A549 (cell line): Measurements from ENCODE around the gene SMURF1. TPM values are rescaled to one million over a fixed set of nuclear protein-coding genes. Genes with fewer than 3 reads are reported as not detected.

Source experiments
- ATAC-seq, 2 experiments: fragments of 200-7000 bp in 1 of 2; fragments of >200 bp in 1 of 2; cut with Nextera tagmentation in 1 of 2; cut with Tn5 transposase in 1 of 2; 3 replicates each; pipeline versions ENCODE4 v1.8.0 to v1.9.1; 2018 to 2020; ENCODE audit warnings: mild to moderate bottlenecking in 1 of 2, moderate library complexity in 1 of 2
- CTCF ChIA-PET: fragments of 300-600 bp; sonication (Branson Sonifier 250); formaldehyde crosslinking; extraction: SDS; loops from one replicate; lab custom pipeline; 2021; ENCODE audit warnings: antibody characterized with exemption, inconsistent platforms; lab: Yijun Ruan, JAX
- POLR2A ChIA-PET: fragments of 350-600 bp; formaldehyde crosslinking; extraction: SDS; loops from one replicate; lab custom pipeline; 2021; ENCODE audit warnings: antibody characterized with exemption, inconsistent platforms; lab: Yijun Ruan, JAX
- DNase-seq, 2 experiments: peaks; one replicate each; pipeline versions ENCODE4 v3.0.0 to v3.0.0-alpha.2; 2011 to 2016; ENCODE audit warnings: low read depth in 1 of 2, low spot score in 1 of 2
- FAIRE-seq: peaks from 2 replicates; lab custom pipeline; 2011; peaks lifted over from hg19 to GRCh38; lab: Jason Lieb, UNC
- H3K27ac ChIP-seq, 2 experiments: fragments of >200 bp; sonication (Bioruptor Twin); formaldehyde crosslinking; 3 replicates each; pipeline ENCODE4 v1.5.1; 2016 to 2017
- H3K4me1 ChIP-seq: fragments of >200 bp; sonication (Bioruptor Twin); formaldehyde crosslinking; 3 replicates; pipeline ENCODE4 v1.6.1; 2016
- H3K4me2 ChIP-seq: fragments of >200 bp; sonication (Bioruptor Twin); formaldehyde crosslinking; 3 replicates; pipeline ENCODE4 v1.6.1; 2016
- H3K4me3 ChIP-seq: fragments of >200 bp; sonication (Bioruptor Twin); formaldehyde crosslinking; 3 replicates; pipeline ENCODE4 v1.5.1; 2016
- H3K9me3 ChIP-seq: fragments of >200 bp; sonication (Bioruptor Twin); formaldehyde crosslinking; 3 replicates; pipeline ENCODE4 v1.6.1; 2016
- CEBPB ChIP-seq, 2 experiments: fragments of >200 bp in 1 of 2; sonication (Bioruptor Twin) in 1 of 2; formaldehyde crosslinking in 1 of 2; IDR thresholded peaks; 2 replicates each; pipeline ENCODE4 v1.6.1; 2012 to 2016
- CHD2 ChIP-seq: fragments of 150-350 bp; IDR thresholded peaks from 2 replicates; pipeline ENCODE4 v1.6.1; 2014; ENCODE audit warnings: low read length; ENCODE audit not compliant: partially characterized antibody
- CHD4 ChIP-seq: fragments of 200-600 bp; sonication (generic); IDR thresholded peaks from 2 replicates; pipeline ENCODE4 v1.6.1; 2016; ENCODE audit warnings: antibody characterized with exemption, mild to moderate bottlenecking, borderline replicate concordance
- EHF ChIP-seq: fragments of 250-450 bp; sonication (Bioruptor Pico); IDR thresholded peaks from 2 replicates; pipeline ENCODE4 v1.5.0; 2020; ENCODE audit warnings: mild to moderate bottlenecking
- FOSB ChIP-seq: fragments of 250-450 bp; sonication (Bioruptor Pico); IDR thresholded peaks from 2 replicates; pipeline ENCODE4 v1.5.0; 2020; ENCODE audit warnings: mild to moderate bottlenecking, moderate library complexity
- FOXS1 ChIP-seq: fragments of 250-450 bp; sonication (Bioruptor Pico); IDR thresholded peaks from 2 replicates; pipeline ENCODE4 v1.5.0; 2020; ENCODE audit warnings: mild to moderate bottlenecking, moderate library complexity
- GATA3 ChIP-seq: IDR thresholded peaks from 2 replicates; pipeline ENCODE4 v1.6.1; 2012; ENCODE audit warnings: borderline replicate concordance
- HDAC2 ChIP-seq: fragments of 200-600 bp; sonication (generic); IDR thresholded peaks from 2 replicates; pipeline ENCODE4 v1.6.1; 2016
- HOXB5 ChIP-seq: fragments of 250-450 bp; sonication (Bioruptor Pico); IDR thresholded peaks from 2 replicates; pipeline ENCODE4 v1.5.0; 2020; ENCODE audit warnings: mild to moderate bottlenecking, moderate library complexity
- JUN ChIP-seq, 2 experiments: fragments of >200 bp; sonication (Bioruptor Twin); formaldehyde crosslinking; IDR thresholded peaks; 2 replicates in 1 of 2; 3 replicates in 1 of 2; pipeline ENCODE4 v1.6.1; 2016 to 2017
- JUNB ChIP-seq: fragments of >200 bp; sonication (Bioruptor Twin); formaldehyde crosslinking; IDR thresholded peaks from 2 replicates; pipeline ENCODE4 v1.6.1; 2016
- KDM5A ChIP-seq: fragments of 200-600 bp; sonication (generic); IDR thresholded peaks from 2 replicates; pipeline ENCODE4 v1.6.1; 2016; ENCODE audit warnings: antibody characterized with exemption, mild to moderate bottlenecking
- MAFK ChIP-seq: fragments of 450-650 bp; IDR thresholded peaks from 2 replicates; pipeline ENCODE4 v1.6.1; 2014; ENCODE audit not compliant: partially characterized antibody
- MYC ChIP-seq: IDR thresholded peaks from 2 replicates; pipeline ENCODE4 v1.6.1; 2012; ENCODE audit warnings: mild to moderate bottlenecking, inconsistent platforms, low read length, improper control_type of control experiment, borderline replicate concordance
- NFE2L2 ChIP-seq: fragments of 150-350 bp; conservative IDR thresholded peaks from 2 replicates; pipeline ENCODE4 v1.6.1; 2014; ENCODE audit warnings: low read length
- RAD21 ChIP-seq, 2 experiments: fragments of >200 bp in 1 of 2; sonication (Bioruptor Twin) in 1 of 2; formaldehyde crosslinking in 1 of 2; IDR thresholded peaks in 1 of 2; conservative IDR thresholded peaks in 1 of 2; 2 replicates in 1 of 2; 3 replicates in 1 of 2; pipeline ENCODE4 v1.6.1; 2012 to 2018; ENCODE audit warnings: inconsistent platforms in 1 of 2
- RARB ChIP-seq: fragments of 250-450 bp; sonication (Bioruptor Pico); IDR thresholded peaks from 2 replicates; pipeline ENCODE4 v1.8.0; 2021; ENCODE audit warnings: mild to moderate bottlenecking, moderate library complexity
- RCOR1 ChIP-seq: fragments of 150-350 bp; IDR thresholded peaks from 2 replicates; pipeline ENCODE4 v1.6.1; 2014; ENCODE audit warnings: antibody characterized with exemption, low read length, low read depth
- RNF2 ChIP-seq: fragments of 200-600 bp; sonication (generic); IDR thresholded peaks from 2 replicates; pipeline ENCODE4 v1.6.1; 2016; ENCODE audit warnings: low read depth, mild to moderate bottlenecking, antibody characterized with exemption, moderate library complexity, borderline replicate concordance
- SMC3 ChIP-seq: fragments of >200 bp; sonication (Bioruptor Twin); formaldehyde crosslinking; IDR thresholded peaks from 3 replicates; pipeline ENCODE4 v1.6.1; 2018; ENCODE audit warnings: inconsistent platforms
- TFCP2L1 ChIP-seq: fragments of 250-450 bp; sonication (Bioruptor Pico); IDR thresholded peaks from 2 replicates; pipeline ENCODE4 v1.5.0; 2021; ENCODE audit warnings: mild to moderate bottlenecking
- TP53 ChIP-seq: fragments of 250-450 bp; sonication (Bioruptor Pico); IDR thresholded peaks from 2 replicates; pipeline ENCODE4 v1.5.0; 2021; ENCODE audit warnings: mild to moderate bottlenecking, moderate library complexity
- ZFP36 ChIP-seq: fragments of 450-650 bp; IDR thresholded peaks from 2 replicates; pipeline ENCODE4 v1.6.1; 2014; ENCODE audit warnings: borderline replicate concordance; ENCODE audit not compliant: partially characterized antibody
- ZSCAN20 ChIP-seq: fragments of 250-450 bp; sonication (Bioruptor Pico); IDR thresholded peaks from 2 replicates; pipeline ENCODE4 v1.8.0; 2022; ENCODE audit warnings: mild to moderate bottlenecking, moderate library complexity
- WGBS: methylation state at CpG from one replicate; pipeline ENCODE4 v1.1.6; 2017; ENCODE audit errors: missing lambda C conversion rate; 5-methylcytosine and 5-hydroxymethylcytosine counted together
- polyA plus RNA-seq, 4 experiments: library from polyadenylated mRNA; depleted of rRNA in 3 of 4; stranded (reverse); fragments of >200 nt; fragmentation: RNase III in 1 of 4; extraction: RNeasy Plus Mini Kit Qiagen cat#74134 plus additional on column Dnase treatment in 1 of 4; gene quantifications; 2 replicates in 3 of 4; 3 replicates in 1 of 4; pipeline ENCODE4 v1.2.3, GENCODE V29; 2011 to 2017
- TF ChIP-seq, protein P1 (sequence below): IDR thresholded peaks from 2 replicates; pipeline ENCODE4 v1.6.1; 2012; ENCODE audit warnings: low read depth, borderline replicate concordance
- TF ChIP-seq, protein P2 (sequence below): fragments of 250-450 bp; sonication (Bioruptor Pico); IDR thresholded peaks from 2 replicates; pipeline ENCODE4 v1.5.0; 2020; ENCODE audit warnings: low read depth, mild to moderate bottlenecking, moderate library complexity
- TF ChIP-seq, protein P3 (sequence below): fragments of >200 bp; sonication (Bioruptor Twin); formaldehyde crosslinking; IDR thresholded peaks from 3 replicates; pipeline ENCODE4 v1.6.1; 2016

SMURF1 gene
- polyA plus RNA-seq, 2 of the 4 experiments (the other 2 are of a cell fraction), result 13.8 to 22.1 TPM

DNA sequence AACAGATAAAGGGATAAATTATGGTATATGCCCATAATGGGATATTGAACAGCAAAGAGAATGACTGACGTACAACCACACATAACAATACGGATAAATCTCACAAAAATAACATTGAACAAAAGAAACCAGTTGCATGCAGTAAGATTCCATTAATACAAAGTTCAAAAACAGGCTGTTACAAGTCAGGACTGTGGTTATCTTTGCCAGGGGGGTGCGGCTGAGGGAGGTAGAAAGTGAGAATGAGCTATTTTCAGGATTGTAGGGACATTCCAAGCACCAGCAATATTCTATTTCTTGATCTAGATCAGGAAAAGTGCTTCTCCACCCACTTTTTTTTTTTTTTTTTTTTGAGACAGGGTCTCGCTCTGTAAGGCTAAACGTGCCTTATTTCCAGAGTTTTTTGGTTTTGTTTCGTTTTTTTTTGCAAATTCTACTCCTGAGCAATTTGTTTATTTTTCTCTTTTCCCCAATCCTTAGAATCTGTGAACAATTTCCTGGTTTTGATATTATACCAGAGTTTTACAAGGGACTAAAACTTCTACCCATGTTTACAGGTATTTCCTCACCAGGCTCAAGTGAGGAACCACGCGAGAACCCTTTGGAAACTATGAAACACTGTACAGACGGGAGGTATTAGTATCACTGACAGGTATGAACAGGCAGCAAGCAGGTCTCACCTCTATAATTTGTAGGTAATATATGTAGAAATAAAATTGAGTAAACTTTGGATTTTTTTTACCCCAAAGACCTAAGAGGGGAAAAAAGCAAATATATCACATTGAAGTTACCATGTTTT lies 9.9 kb downstream of the SMURF1 start:
- CTCF ChIA-PET, result interaction anchor here (2.1 kb wide), 1 partner anchor 179 kb away, joined by 7 read pairs; no protein-coding TSS in a partner anchor
- no peak for FAIRE-seq
- no peak overlapping the region for H3K27ac ChIP-seq

DNA sequence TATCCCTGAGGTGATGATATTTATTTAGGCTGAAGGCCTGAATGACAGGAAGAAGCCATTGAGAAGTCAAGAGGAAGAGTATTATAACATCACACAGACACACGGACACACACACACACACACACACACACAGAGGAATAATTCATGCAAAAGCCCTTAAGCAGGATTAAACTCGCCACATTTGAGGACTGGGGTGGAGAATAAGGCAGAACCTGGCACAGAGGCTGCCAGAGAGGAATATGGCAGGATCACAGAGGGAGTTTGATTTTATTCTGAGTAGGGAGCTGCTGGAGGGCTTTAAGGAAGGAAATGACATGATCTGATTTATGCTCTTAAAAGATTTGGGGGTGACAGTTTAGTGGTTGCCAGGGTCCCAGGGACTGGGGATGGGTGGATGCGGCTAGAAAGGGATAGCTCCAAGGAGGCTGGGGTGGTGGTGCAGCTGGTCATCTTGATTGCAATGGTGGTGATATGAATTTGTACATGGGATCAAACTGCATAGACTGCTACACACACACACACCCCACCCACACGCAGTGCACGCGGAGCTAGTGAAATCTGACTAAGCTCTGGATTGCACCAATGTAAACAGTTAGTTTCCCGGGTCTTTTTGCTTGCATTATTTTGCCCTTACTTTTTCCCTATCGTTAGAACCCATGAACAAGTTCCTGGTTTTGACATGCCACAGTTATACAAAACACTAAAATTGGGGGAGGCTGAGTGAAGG lies 11.2 kb downstream of the SMURF1 start:
- ATAC-seq (no peak), DNase-seq (no peak), FAIRE-seq (no peak)
- Histone ChIP-seq H3K4me2 (0 out of 3 replicates have a peak overlapping the region, but pooled peaks have one; percentile 3), H3K4me3 (no peak overlapping the region), H3K9me3 (no peaks in the 10 kb centered on the region), H3K4me1 (peaks cover 62% of the 10 kb centered on the region), H3K27ac (no peak overlapping the region)
- CTCF ChIA-PET, result interaction anchor here (0.7 to 2.1 kb wide), 2 partner anchors 11 to 180 kb away, joined by 3 to 7 read pairs; no protein-coding TSS in a partner anchor
- POLR2A ChIA-PET, result no interaction called here
- TF ChIP-seq SMC3 (no peak), KDM5A (no peak), RAD21 (conservative IDR thresholded peaks at IDR 0.05 in 1 of 2, IDR thresholded peaks at IDR 0.05 in 1 of 2) (no peak), RARB (no peak), RCOR1 (no peak), ZSCAN20 (CRISPR knock-in tag) (no peak), MAFK (no peak), HDAC2 (no peak), FOXS1 (CRISPR knock-in tag) (no peak), NFE2L2 (no peak), CHD4 (no peak), RNF2 (no peak), CEBPB (IDR thresholded peaks at IDR 0.05) (no peak), ZFP36 (no peak), JUNB (no peak), JUN (IDR thresholded peaks at IDR 0.05) (no peak), GATA3 (no peak), EHF (CRISPR knock-in tag) (no peak), TP53 (CRISPR knock-in tag) (no peak)
- TF ChIP-seq, protein P1, sequence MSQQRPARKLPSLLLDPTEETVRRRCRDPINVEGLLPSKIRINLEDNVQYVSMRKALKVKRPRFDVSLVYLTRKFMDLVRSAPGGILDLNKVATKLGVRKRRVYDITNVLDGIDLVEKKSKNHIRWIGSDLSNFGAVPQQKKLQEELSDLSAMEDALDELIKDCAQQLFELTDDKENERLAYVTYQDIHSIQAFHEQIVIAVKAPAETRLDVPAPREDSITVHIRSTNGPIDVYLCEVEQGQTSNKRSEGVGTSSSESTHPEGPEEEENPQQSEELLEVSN, result no peak
- WGBS, result 73% methylated on average over 8 of the region's 8 CpGs

More for the DNA sequence above, 9.9 kb downstream of the SMURF1 start:
- ATAC-seq (no peak), DNase-seq (no peak)
- H3K4me3 ChIP-seq, result no peak overlapping the region
- TF ChIP-seq RARB (no peak), TFCP2L1 (CRISPR knock-in tag) (no peak), CHD2 (no peak), ZSCAN20 (CRISPR knock-in tag) (no peak), NFE2L2 (no peak), FOSB (CRISPR knock-in tag) (no peak), HOXB5 (no peak), ZFP36 (no peak), MYC (no peak)
- TF ChIP-seq, protein P2, sequence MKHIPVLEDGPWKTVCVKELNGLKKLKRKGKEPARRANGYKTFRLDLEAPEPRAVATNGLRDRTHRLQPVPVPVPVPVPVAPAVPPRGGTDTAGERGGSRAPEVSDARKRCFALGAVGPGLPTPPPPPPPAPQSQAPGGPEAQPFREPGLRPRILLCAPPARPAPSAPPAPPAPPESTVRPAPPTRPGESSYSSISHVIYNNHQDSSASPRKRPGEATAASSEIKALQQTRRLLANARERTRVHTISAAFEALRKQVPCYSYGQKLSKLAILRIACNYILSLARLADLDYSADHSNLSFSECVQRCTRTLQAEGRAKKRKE (CRISPR knock-in tag), result no peak
- TF ChIP-seq, protein P3, sequence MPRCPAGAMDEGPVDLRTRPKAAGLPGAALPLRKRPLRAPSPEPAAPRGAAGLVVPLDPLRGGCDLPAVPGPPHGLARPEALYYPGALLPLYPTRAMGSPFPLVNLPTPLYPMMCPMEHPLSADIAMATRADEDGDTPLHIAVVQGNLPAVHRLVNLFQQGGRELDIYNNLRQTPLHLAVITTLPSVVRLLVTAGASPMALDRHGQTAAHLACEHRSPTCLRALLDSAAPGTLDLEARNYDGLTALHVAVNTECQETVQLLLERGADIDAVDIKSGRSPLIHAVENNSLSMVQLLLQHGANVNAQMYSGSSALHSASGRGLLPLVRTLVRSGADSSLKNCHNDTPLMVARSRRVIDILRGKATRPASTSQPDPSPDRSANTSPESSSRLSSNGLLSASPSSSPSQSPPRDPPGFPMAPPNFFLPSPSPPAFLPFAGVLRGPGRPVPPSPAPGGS, result no peak
- TF ChIP-seq, all 56 proteins: peak for 0
- POLR2A ChIA-PET, result interaction anchor here (0.6 to 1.0 kb wide), 2 partner anchors 10 to 141 kb away, joined by 3 to 14 read pairs; no protein-coding TSS in a partner anchor
- H3K4me1 ChIP-seq, result peaks cover 62% of the 10 kb centered on the region
- H3K4me2 ChIP-seq, result no peak overlapping the region
- WGBS, result 65% methylated on average over 9 of the region's 9 CpGs
- no peaks in the 10 kb centered on the region for H3K9me3 ChIP-seq
